Fibroblast of skin of left quadriceps (primary cell): ENCODE measurements around the gene RELN.
A peak's percentile ranks its signal among the peaks of the same experiment; 100 is the strongest.
"Not testable (repeated sequence)": the region's sequence is repeated elsewhere in the genome, so short reads cannot be mapped to it uniquely, and the experiment has no call there.

Experiments used
- DNase-seq, 2 experiments: peaks; one replicate each; pipeline ENCODE4 v3.0.0-alpha.2; 2013; ENCODE audit warnings: low read depth in 2 of 2

Gene RELN

DNA sequence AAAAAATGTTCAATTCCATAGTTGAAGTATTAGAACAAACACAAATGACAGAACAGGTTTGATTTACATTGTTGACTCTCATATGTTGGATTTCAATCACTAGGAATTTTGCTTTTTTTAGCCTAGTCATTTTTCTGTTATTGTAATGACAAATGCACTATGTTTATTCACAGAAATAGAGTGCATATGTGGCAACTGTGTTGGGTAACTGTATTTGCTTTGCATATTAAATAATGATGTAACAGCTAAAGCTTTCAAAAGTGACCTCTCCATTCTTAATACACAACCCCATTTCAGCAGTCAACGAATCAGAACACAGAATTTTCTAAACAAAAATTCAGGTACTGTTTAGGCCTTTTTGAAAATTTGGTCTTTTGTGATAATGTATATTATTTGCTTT is 489.5 kb downstream of the RELN start:
- no peak for DNase-seq

DNA sequence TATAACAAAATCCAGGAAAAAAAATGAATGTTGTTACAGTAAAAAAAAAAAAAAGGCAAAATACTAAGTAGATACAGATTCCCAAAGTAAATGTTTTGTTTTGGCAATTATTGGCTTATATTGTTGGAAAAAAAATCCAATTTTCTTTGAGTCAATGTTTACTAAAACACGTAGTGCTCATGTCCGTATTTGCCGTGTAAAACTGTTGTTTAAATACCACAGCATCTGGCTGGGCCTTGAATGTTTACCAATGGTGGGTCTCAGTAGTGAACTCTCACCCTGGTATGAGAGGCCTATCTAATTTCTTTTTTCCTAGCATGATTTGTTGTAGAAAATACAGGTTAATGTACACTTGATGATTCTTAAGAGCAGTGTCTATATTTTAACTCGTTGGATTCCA is 502.0 kb downstream of the RELN start:
- no peak for DNase-seq

DNA sequence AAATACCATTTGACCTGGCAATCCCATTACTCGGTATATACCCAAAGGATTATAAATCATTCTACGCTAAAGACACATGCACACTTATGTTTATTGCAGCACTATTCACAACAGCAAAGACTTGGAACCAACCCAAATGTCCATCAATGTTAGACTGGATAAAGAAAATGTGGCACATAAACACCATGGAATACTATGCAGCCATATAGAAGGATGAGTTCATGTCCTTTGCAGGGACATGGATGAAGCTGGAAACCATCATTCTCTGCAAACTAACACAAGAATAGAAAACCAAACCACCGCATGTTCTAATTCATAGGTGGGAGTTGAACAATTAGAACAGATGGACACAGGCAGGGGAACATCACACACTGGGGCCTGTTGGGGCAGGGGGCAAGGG is 502.6 kb downstream of the RELN start:
- DNase-seq: not testable (repeated sequence)

DNA sequence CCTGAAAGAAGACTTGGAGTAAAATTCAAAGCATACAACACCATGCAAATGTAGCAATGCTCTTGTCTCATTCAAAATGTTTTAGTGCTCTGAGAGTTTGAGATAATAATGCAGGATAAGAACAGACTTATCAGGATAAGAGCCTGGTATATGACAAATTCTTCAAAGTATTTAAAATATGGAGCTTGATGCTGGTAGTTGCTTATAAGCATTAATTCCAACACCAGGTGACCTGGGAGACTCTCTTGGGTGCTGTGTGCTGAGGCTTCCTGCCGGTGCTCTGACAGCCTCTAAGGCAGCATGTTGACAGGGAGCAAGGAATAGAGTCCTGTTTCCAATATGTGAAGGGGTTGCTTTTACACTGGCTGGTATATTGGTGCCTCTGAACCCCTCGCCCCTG is 508.7 kb downstream of the RELN start:
- no peak for DNase-seq

DNA sequence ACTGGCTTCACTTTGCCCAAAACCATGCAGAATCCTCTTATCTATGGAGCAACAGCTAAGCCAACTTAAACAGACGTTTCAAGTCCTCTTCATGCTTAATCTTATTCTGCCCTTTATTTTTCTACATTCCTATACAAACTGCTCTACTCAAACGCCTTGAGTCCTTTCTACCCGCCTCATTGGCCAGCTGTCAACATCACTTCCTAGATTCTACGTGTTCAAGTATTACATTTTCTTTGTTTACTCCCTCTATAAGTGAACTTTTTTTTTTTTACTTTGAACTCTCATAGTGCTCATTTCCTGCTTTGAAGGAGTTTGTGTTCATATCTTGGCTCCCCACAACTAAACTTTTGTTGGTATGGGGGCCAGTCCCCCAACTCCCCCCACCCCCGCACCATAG is 514.5 kb downstream of the RELN start:
- DNase-seq: no peak

DNA sequence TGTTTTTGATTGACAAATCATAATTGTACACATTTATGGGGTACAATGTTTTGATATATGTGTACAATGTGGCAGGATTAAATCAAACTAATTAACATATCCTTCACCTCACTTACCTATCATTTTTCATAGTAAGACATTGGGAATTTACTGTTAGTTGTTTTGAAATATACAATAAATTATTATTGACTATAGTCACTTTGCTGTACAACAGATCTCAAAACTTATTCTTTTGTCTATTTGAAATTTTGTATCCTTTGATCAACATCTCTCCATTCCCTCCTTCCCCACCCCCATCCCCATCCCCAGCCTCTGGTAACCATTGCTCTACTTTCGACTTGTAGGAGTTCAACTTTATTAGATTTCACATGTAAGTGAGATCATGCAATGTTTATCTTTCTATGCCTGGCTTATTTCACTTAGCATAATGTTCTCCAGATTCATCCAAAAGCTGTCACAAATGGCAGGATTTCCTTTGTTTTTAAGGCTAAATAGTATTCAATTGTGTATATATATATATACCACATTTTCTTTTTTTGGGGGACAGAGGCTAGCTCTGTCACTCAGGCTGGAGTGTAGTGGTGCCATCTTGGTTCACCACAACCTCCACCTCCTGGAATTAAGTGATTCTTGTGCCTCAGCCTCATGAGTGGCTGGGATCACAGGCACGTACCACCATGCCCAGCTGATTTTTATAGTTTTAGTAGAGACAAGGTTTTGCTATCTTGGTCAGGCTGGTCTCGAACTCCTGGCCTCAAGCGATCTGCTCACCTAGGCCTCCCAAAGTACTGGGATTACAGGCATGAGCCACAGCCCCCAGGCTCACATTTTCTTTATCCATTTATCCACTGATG is 520.1 kb downstream of the RELN start:
- no peak for DNase-seq

DNA sequence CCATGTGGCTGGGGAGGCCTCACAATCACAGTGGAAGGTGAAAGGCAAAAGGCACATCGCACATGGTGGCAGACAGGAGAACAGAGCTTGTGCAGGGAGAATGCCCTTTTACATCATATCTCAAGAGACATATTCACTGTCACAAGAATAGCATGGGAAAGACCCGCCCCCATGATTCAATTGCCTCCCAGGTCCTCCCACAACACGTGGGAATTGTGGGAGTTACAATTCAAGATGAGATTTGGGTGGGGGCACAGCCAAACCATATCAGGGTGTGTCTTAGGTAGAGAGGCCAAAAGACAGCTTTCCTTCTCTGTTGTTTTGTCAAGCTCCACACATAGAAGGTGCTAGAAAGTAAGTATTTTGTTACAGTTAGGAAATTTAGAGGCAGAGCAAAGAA is 522.6 kb downstream of the RELN start:
- DNase-seq: no peak

DNA sequence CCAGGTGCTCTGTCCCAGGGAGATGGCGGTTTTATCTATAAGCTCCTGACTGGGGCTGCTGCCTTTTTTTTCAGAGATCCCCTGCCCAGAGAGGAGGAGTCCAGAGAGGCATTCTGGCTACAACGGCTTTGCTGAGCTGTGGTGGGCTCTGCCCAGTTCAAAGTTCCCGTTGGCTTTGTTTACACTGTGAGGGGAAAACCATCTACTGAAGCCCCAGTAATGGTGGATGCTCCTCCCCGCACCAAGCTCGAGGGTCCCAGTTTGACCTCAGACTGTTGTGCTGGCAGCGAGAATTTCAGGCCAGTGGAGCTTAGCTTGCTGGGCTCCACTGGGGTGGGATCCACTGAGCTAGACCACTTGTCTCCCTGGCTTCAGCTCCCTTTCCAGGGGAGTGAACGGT is 527.1 kb downstream of the RELN start:
- no peak for DNase-seq

DNA sequence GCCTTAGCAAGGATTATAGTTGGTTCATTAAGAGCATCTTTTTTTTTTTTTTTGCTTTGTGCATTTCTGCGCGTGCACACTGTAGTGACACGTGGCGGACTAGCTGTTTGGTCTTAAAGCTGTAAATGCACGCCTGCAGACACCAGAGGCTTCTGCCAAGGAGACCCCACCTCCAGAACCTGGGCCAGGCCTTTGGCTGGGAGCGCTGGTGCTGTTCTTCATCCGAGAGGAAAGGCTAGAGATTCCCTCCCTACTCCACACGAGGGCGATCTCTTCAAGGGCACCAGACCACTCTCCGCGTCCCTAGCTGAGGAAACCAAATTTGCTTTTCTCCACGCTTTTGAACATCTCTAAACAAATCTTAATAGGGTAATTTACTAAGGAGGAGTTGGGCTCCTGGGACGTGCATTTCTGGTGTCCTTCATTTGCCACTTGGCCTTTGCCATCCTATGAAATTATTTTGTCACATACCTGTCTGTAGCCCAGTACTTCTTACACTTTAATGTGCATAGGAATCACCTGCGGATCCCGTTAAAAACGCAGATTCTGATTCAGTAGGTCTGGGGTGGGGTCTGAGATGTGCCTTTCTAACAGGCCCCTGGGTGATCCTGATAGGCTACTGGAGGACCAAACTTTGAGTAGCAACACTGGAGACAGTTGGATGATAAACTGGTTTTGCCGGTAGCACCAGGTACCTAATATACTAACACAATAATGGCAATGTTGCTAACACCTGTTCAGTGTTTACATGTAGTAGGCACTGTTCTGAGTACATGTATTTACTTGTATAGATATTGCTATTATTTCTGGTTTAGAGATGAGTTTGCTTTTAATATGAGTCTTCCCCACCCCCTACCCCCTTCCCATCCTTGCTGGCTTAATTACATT is 542.1 kb downstream of the RELN start:
- peak in 1 of 2 experiments; percentile 1 for DNase-seq

DNA sequence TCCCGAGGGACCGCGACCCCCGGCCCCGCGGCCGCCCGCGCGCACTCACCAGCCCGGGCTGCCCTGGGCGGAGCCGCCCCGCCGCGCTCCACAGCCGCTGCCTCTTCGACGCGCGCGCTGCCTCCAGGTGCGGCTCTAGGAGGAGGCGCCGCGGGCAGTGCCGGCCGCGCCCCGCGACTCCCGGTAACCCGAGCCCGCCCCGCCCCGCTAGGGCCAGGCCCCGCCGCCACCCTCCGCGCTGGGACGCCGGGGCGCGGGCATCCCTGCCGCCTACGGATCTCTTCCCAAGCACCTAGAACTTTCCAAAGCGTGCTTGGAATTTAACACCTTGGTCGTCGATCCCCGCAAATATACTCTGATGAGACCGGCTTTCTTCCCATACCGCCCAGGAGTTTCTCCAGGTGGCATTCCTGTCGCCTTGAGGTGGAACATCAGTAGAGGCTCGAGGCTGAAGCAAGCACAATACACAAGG is 543.4 kb downstream of the RELN start, which contains the start of gene SLC26A5:
TSS of gene SLC26A5 (minus strand) at position 159 of the 472 bp plus-strand sequence. CDS start 24,693 bp downstream, outside the sequence.
- DNase-seq: no peak

DNA sequence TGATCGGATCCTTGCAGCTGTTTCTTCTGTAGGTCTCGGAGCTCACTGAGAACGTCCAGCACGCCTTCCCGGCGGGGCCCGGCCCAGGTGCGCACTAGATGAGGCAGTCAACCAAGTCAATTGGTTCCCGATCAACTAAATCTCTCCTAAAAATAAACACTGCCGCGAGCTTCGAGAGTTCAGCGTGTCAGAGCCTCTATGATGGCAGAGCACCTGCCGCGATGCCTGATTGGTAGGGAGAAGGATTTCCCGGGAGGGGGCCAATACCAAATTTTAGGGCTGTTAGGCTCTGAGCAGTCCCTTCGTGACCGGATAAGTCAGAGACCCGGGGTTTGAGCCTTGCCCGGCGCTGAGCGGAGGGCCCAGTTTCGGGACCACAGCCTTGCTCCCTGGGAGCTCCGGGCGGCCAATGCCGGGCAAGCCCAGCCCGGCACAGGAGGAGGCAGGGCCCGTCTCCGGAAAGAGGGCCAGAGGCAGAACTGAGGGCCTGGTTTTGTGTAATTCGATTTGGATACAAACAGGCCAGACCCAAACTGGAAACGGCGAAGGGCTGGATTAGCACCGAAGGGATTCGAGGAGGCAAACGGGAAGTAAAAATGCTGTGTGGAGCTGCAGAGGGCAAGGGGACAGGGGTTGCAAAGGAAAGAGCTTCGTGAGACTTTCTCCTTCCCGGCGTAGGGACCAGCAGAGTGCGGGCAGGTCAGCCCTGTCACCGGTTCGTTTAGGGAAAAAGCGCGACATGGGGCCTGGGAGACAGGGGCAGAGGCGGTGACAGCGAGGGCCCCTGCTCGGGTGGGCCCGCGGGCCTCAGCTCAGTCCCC is 544.0 kb downstream of the RELN start:
- no peak for DNase-seq

DNA sequence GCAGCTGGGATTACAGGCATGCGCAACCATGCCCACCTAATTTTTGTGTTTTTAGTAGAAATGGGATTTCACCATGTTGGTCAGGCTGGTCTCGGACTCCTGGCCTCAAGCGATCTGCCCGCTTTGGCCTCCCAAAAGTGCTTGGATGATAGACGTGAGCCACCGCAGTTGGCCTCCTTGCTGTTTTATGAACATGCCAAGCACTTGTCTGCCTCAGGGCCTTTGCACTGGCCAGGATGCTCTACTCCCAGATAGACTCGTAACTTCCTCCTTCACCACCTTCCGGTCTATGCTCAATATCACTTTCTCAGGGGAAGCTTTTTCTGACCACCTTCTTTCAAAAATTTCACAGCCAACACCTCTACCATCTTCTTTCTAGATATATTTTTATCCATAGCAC is 549.8 kb downstream of the RELN start:
- no peak for DNase-seq

DNA sequence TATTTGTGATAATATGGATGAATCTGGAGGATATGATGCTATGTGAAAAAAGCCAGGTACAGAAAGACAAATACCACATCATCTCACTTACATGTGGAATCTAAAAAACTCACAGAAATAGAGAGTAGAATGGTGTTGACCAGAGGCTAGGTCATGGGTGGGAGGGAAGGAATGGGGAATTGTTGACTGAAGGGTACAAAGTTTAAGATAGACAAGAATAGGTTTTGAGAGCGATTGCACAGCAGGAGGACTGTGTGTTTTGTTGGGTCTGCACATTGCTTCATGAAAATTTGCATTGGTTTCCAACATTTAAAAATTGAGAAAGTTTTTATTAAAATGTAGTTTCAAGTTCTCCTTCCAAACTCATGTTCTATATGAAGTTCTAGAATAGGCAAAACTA is 551.8 kb downstream of the RELN start:
- no peak for DNase-seq

DNA sequence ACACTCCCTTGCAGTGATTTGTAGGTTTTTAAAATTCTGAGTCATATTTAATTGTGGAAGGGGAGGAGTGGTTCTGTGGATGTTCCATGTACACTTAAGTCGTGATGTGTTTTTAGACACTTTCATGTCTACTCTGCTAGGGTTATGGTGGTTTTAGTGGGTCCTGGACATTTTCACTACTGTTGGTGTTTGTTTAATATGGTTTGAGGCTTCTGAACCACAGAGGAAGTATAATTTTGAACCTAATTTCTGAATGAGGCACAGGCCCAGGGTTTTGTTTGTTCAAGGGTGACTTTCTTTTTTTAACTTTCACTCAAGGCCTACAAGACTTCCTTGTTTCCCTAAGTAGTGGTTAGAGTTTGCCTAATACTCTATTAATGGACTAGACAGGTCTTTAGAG is 556.7 kb downstream of the RELN start:
- no peak for DNase-seq

DNA sequence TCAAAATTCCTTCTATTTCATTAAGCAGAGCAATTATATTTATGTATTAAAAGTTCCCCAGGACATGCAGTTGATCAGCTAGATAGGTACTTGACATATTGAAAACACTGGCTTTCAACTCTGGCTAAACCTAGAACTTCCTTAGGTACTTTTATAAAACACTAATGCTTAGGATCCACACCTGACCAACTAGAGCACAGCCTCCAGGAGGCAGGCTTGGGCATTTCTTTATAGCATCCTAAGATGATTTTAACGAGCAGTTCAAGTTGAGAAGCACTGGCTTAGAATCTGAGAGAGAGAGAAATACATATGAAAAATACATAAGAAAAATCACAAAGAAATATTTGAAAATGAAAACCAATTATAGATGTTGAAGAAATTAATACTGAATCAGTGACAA is 564.3 kb downstream of the RELN start:
- no peak for DNase-seq

DNA sequence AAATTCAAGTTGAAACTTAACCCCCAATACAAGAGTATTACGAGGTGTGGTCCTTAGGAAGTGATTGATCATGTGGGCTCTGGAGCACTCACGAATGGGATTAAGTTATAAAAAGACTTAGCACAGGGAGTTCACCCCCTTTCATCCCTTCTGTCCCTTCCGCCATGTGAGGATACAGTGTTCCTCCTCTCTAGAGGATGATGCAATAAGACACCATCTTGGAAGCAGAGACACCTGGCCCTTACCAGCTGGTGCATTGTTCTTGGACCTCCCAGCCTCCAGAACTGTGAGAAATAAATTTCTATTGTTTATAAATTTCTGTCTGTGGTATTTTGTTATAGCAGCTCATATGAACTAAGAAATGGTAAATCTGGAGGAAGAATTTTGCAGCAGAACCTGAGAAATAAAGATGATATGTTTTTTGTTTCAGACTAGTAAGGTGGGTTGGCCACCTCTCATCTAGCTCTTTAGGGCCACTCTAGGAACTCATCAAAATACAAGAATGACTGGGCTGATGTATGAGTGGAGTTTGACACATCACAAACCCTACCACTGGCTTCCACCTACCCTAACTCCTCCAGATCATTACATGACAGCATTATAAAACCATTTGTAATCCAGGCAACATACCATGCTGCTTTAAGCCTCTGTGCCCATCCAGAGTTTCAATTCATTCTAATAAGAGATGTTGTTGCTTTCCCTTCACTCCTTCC is 565.8 kb downstream of the RELN start:
- no peak for DNase-seq
